ENCODE results near the gene CREB3L4. TPM values are rescaled to one million over a fixed set of nuclear protein-coding genes. Genes with fewer than 3 reads are reported as not detected.

Gene CREB3L4
- total and polyA plus RNA-seq, 2 of the 13 experiments (the other 11 are each of a cell fraction or from before 2014, with no cell fraction given): 9.9 to 18.7 TPM

DNA sequence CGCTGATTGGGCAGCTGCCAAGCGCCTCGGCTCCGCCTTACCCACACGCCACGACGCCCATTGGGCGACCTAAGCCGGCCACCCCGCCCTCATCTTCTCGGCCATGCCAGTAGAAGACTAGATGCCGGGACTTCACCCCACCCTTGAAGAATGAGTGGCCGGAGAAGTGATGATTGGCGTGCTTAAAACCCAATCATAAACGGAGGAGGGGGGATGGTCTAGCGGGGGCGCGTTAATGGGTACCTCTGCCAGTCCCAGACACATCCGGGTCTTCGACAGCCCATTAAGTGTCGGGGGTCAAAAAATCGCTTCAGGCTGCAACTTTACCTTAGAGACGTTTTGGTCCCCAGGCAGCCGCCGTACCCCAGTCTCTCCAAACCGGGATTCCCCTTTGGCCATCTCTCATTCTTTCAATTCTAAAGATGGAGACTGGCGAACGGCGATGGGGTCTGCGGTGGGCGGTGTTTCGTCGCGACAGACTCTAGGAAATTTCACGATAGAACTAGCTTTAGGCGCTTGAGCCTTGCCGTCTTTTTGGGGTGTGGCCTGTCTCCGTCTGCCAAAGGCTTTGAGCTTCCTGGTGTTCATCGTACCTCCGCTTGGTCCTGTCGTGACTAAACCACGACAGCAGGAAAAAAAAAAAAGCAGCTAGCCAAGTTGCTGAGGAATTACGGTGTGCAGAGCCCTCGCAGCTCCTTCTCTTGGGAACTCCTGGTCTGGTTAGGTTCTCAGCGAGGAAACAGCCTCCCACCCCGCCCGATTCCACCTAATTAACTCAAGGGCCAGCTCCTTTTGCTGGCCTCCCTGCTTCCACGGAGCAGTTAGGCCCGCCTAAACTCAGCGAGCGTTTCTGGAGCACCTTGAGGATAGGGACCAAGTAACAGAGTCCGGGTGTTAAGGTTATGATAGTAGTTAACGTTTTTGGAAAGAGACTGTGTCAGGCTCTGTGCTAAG is 44.5 kb upstream of the CREB3L4 start, which contains the start of gene GATAD2B (continued):
- TF ChIP-seq ZNF652 (CRISPR knock-in tag; IDR thresholded peaks at IDR 0.05; ENCODE audit: borderline replicate concordance, low read depth): no peak; the same call in 1 of the 2 replicates
- TF ChIP-seq, protein P1, sequence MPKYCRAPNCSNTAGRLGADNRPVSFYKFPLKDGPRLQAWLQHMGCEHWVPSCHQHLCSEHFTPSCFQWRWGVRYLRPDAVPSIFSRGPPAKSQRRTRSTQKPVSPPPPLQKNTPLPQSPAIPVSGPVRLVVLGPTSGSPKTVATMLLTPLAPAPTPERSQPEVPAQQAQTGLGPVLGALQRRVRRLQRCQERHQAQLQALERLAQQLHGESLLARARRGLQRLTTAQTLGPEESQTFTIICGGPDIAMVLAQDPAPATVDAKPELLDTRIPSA (CRISPR knock-in tag; IDR thresholded peaks at IDR 0.05; ENCODE audit: borderline replicate concordance): no peak
- peak; percentile 78 for TF ChIP-seq POLR2AphosphoS5 (IDR thresholded peaks at IDR 0.05; ENCODE audit: low read depth, low read length)
- TF ChIP-seq RFXAP (CRISPR knock-in tag; IDR thresholded peaks at IDR 0.05; ENCODE audit: borderline replicate concordance): no peak; the same call in 1 of the 2 replicates
- TF ChIP-seq ZNF749 (CRISPR knock-in tag; IDR thresholded peaks at IDR 0.05; ENCODE audit: borderline replicate concordance): no peak
- 0 out of 2 replicates have a peak, but pooled peaks have one; percentile 35 for TF ChIP-seq ZNF556 (CRISPR knock-in tag; IDR thresholded peaks at IDR 0.05; ENCODE audit: borderline replicate concordance)
- TF ChIP-seq MAZ (IDR thresholded peaks at IDR 0.05; ENCODE audit: borderline replicate concordance, low read depth, low read length): peak; percentile 81
- TF ChIP-seq MAZ (CRISPR knock-in tag; IDR thresholded peaks at IDR 0.05; ENCODE audit: low read depth): peak; percentile 61
- TF ChIP-seq ZNF605 (CRISPR knock-in tag; IDR thresholded peaks at IDR 0.05): peak; percentile 77
- 0 out of 2 replicates have a peak, but pooled peaks have one; percentile 8 for TF ChIP-seq CEBPG (CRISPR knock-in tag; IDR thresholded peaks at IDR 0.05)
- TF ChIP-seq STAG1 (CRISPR knock-in tag; IDR thresholded peaks at IDR 0.05): peak; percentile 4; the same call in 1 of the 2 replicates
- TF ChIP-seq SOX13 (IDR thresholded peaks at IDR 0.05): no peak
- no peak for TF ChIP-seq SOX13 (CRISPR knock-in tag; conservative IDR thresholded peaks at IDR 0.05 in 1 of 2, IDR thresholded peaks at IDR 0.05 in 1 of 2)
- 0 out of 2 replicates have a peak, but pooled peaks have one; percentile 44 for TF ChIP-seq ZBTB20 (CRISPR knock-in tag; IDR thresholded peaks at IDR 0.05; ENCODE audit: borderline replicate concordance, low read depth)
- TF ChIP-seq RARA (CRISPR knock-in tag; IDR thresholded peaks at IDR 0.05): 0 out of 2 replicates have a peak, but pooled peaks have one; percentile 14
- TF ChIP-seq, protein P2, sequence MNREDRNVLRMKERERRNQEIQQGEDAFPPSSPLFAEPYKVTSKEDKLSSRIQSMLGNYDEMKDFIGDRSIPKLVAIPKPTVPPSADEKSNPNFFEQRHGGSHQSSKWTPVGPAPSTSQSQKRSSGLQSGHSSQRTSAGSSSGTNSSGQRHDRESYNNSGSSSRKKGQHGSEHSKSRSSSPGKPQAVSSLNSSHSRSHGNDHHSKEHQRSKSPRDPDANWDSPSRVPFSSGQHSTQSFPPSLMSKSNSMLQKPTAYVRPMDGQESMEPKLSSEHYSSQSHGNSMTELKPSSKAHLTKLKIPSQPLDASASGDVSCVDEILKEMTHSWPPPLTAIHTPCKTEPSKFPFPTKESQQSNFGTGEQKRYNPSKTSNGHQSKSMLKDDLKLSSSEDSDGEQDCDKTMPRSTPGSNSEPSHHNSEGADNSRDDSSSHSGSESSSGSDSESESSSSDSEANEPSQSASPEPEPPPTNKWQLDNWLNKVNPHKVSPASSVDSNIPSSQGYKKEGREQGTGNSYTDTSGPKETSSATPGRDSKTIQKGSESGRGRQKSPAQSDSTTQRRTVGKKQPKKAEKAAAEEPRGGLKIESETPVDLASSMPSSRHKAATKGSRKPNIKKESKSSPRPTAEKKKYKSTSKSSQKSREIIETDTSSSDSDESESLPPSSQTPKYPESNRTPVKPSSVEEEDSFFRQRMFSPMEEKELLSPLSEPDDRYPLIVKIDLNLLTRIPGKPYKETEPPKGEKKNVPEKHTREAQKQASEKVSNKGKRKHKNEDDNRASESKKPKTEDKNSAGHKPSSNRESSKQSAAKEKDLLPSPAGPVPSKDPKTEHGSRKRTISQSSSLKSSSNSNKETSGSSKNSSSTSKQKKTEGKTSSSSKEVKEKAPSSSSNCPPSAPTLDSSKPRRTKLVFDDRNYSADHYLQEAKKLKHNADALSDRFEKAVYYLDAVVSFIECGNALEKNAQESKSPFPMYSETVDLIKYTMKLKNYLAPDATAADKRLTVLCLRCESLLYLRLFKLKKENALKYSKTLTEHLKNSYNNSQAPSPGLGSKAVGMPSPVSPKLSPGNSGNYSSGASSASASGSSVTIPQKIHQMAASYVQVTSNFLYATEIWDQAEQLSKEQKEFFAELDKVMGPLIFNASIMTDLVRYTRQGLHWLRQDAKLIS (CRISPR knock-in tag; IDR thresholded peaks at IDR 0.05): no peak
- TF ChIP-seq POLR2A (IDR thresholded peaks at IDR 0.05; ENCODE audit: insufficient read depth in 1 of 2, low read depth in 2 of 2, low read length in 2 of 2): peak; percentile 34 to 61; a peak in 2 of 4 replicates
- TF ChIP-seq, protein P3, sequence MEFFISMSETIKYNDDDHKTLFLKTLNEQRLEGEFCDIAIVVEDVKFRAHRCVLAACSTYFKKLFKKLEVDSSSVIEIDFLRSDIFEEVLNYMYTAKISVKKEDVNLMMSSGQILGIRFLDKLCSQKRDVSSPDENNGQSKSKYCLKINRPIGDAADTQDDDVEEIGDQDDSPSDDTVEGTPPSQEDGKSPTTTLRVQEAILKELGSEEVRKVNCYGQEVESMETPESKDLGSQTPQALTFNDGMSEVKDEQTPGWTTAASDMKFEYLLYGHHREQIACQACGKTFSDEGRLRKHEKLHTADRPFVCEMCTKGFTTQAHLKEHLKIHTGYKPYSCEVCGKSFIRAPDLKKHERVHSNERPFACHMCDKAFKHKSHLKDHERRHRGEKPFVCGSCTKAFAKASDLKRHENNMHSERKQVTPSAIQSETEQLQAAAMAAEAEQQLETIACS (CRISPR knock-in tag; IDR thresholded peaks at IDR 0.05): peak; percentile 43
- 0 out of 2 replicates have a peak, but pooled peaks have one; percentile 12 for TF ChIP-seq MIXL1 (CRISPR knock-in tag; IDR thresholded peaks at IDR 0.05)
- TF ChIP-seq, protein P4, sequence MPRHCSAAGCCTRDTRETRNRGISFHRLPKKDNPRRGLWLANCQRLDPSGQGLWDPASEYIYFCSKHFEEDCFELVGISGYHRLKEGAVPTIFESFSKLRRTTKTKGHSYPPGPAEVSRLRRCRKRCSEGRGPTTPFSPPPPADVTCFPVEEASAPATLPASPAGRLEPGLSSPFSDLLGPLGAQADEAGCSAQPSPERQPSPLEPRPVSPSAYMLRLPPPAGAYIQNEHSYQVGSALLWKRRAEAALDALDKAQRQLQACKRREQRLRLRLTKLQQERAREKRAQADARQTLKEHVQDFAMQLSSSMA (CRISPR knock-in tag; IDR thresholded peaks at IDR 0.05): peak; percentile 67; the same call in 1 of the 2 replicates
- no peak for TF ChIP-seq ZNF431 (CRISPR knock-in tag; IDR thresholded peaks at IDR 0.05; ENCODE audit: borderline replicate concordance, low read depth)

All from HepG2 (cell line).